H9 (cell line): ENCODE measurements around the gene ATP5PO. TPM values are rescaled to one million over a fixed set of nuclear protein-coding genes. Genes with fewer than 3 reads are reported as not detected.

Source experiments
- DNase-seq: peaks from one replicate; pipeline ENCODE4 v3.0.0-alpha.2; 2017
- H2AFZ ChIP-seq: one replicate; pipeline ENCODE4 v1.6.1; 2013; ENCODE audit warnings: mild to moderate bottlenecking, low read length, control low read depth, moderate library complexity
- H2AK5ac ChIP-seq: 2 replicates; pipeline ENCODE4 v1.6.1; 2013; ENCODE audit warnings: low read length, control low read depth, mixed read lengths; ENCODE audit not compliant: insufficient read length
- H2BK120ac ChIP-seq: one replicate; pipeline ENCODE4 v1.6.1; 2013; ENCODE audit warnings: low read depth, mild to moderate bottlenecking, low read length, control low read depth, inconsistent platforms; ENCODE audit not compliant: poor library complexity, severe bottlenecking
- H2BK12ac ChIP-seq: 2 replicates; pipeline ENCODE4 v1.6.1; 2013; ENCODE audit warnings: low read length, control low read depth, mixed read lengths, low read depth; ENCODE audit not compliant: insufficient read length
- H2BK15ac ChIP-seq: 2 replicates; pipeline ENCODE4 v1.6.1; 2013; ENCODE audit warnings: low read depth, low read length, control low read depth
- H2BK20ac ChIP-seq: one replicate; pipeline ENCODE4 v1.6.1; 2013; ENCODE audit warnings: low read depth, mild to moderate bottlenecking, low read length, control low read depth, inconsistent platforms; ENCODE audit not compliant: poor library complexity, severe bottlenecking
- H2BK5ac ChIP-seq: 2 replicates; pipeline ENCODE4 v1.6.1; 2013; ENCODE audit warnings: low read length, control low read depth, mixed read lengths; ENCODE audit not compliant: insufficient read length
- H3K14ac ChIP-seq: 2 replicates; pipeline ENCODE4 v1.6.1; 2013; ENCODE audit warnings: low read length, control low read depth; ENCODE audit not compliant: insufficient read depth
- H3K18ac ChIP-seq: 2 replicates; pipeline ENCODE4 v1.6.1; 2013; ENCODE audit warnings: low read depth, mild to moderate bottlenecking, mixed read lengths, low read length, control low read depth; ENCODE audit not compliant: insufficient read length
- H3K23ac ChIP-seq: 2 replicates; pipeline ENCODE4 v1.6.1; 2013; ENCODE audit warnings: low read length, control low read depth, mixed read lengths, low read depth; ENCODE audit not compliant: insufficient read length
- H3K23me2 ChIP-seq: 2 replicates; pipeline ENCODE4 v1.6.1; 2013; ENCODE audit warnings: low read depth, mild to moderate bottlenecking, mixed read lengths, low read length, control low read depth; ENCODE audit not compliant: insufficient read length, poor library complexity, severe bottlenecking
- H3K27ac ChIP-seq: 2 replicates; pipeline ENCODE4 v1.5.1; 2013; ENCODE audit warnings: low read length, control low read depth, mixed read lengths, low read depth; ENCODE audit not compliant: insufficient read length
- H3K27me3 ChIP-seq: 2 replicates; pipeline ENCODE4 v1.6.1; 2013; ENCODE audit warnings: low read length, control low read depth, inconsistent platforms; ENCODE audit not compliant: insufficient read depth
- H3K4ac ChIP-seq: 2 replicates; pipeline ENCODE4 v1.6.1; 2013; ENCODE audit warnings: low read depth, mild to moderate bottlenecking, control low read depth, inconsistent platforms, low read length, moderate library complexity
- H3K4me1 ChIP-seq: 2 replicates; pipeline ENCODE4 v1.6.1; 2013; ENCODE audit warnings: low read length, control low read depth, inconsistent platforms; ENCODE audit not compliant: insufficient read depth
- H3K4me2 ChIP-seq: 2 replicates; pipeline ENCODE4 v1.6.1; 2013; ENCODE audit warnings: low read length, control low read depth, mixed read lengths; ENCODE audit not compliant: insufficient read length, insufficient read depth
- H3K56ac ChIP-seq: 2 replicates; pipeline ENCODE4 v1.6.1; 2013; ENCODE audit warnings: low read depth, mild to moderate bottlenecking, mixed read lengths, low read length, control low read depth; ENCODE audit not compliant: insufficient read length
- H3K79me1 ChIP-seq: 2 replicates; pipeline ENCODE4 v1.6.1; 2013; ENCODE audit warnings: low read depth, mild to moderate bottlenecking, moderate library complexity, low read length, control low read depth, inconsistent platforms; ENCODE audit not compliant: insufficient read depth, poor library complexity, severe bottlenecking
- H3K79me2 ChIP-seq: 2 replicates; pipeline ENCODE4 v1.6.1; 2013; ENCODE audit warnings: low read length, control low read depth, inconsistent platforms; ENCODE audit not compliant: insufficient read depth
- H3K9ac ChIP-seq: 2 replicates; pipeline ENCODE4 v1.6.1; 2013; ENCODE audit warnings: low read length, control low read depth, mixed read lengths; ENCODE audit not compliant: insufficient read length; ENCODE audit errors: extremely low read depth
- H3K9me3 ChIP-seq: one replicate; pipeline ENCODE4 v1.6.1; 2013; ENCODE audit warnings: low read depth, low read length, inconsistent platforms; ENCODE audit not compliant: control insufficient read depth
- H3T11ph ChIP-seq: one replicate; pipeline ENCODE4 v1.6.1; 2013; ENCODE audit warnings: mild to moderate bottlenecking, low read length, control low read depth, inconsistent platforms
- H4K20me1 ChIP-seq: one replicate; pipeline ENCODE4 v1.6.1; 2013; ENCODE audit not compliant: control insufficient read depth, insufficient read length, insufficient read depth
- H4K5ac ChIP-seq: 2 replicates; pipeline ENCODE4 v1.6.1; 2013; ENCODE audit warnings: low read depth, mild to moderate bottlenecking, mixed read lengths, low read length, control low read depth; ENCODE audit not compliant: insufficient read length
- H4K8ac ChIP-seq: replicated peaks from 2 replicates; pipeline ENCODE4 v1.6.1; 2013; ENCODE audit warnings: low read length, control low read depth, mixed read lengths, low read depth; ENCODE audit not compliant: insufficient read length
- H4K91ac ChIP-seq: 2 replicates; pipeline ENCODE4 v1.6.1; 2013; ENCODE audit warnings: low read depth, mild to moderate bottlenecking, moderate library complexity, mixed read lengths, low read length, control low read depth; ENCODE audit not compliant: insufficient read length
- H3K27ac Mint-ChIP-seq, 3 experiments: 2 replicates in 2 of 3; 3 replicates in 1 of 3; pipeline ENCODE4 v1.8.0; 2020 to 2021; ENCODE audit warnings: mixed read lengths in 3 of 3, mild to moderate bottlenecking in 1 of 3, moderate library complexity in 1 of 3
- H3K27me3 Mint-ChIP-seq: 2 replicates; pipeline ENCODE4 v1.8.0; 2021; ENCODE audit warnings: low read depth, mild to moderate bottlenecking, moderate library complexity, mixed read lengths
- H3K36me3 Mint-ChIP-seq, 3 experiments: 2 replicates in 2 of 3; 3 replicates in 1 of 3; pipeline ENCODE4 v1.8.0; 2020 to 2021; ENCODE audit warnings: low read depth in 3 of 3, mixed read lengths in 3 of 3; ENCODE audit not compliant: insufficient read depth in 1 of 3
- H3K4me1 Mint-ChIP-seq, 2 experiments: 2 replicates each; pipeline ENCODE4 v1.8.0; 2020; ENCODE audit warnings: mixed read lengths in 2 of 2
- H3K4me3 Mint-ChIP-seq, 2 experiments: 2 replicates in 1 of 2; 3 replicates in 1 of 2; pipeline ENCODE4 v1.8.0; 2020 to 2021; ENCODE audit warnings: mild to moderate bottlenecking in 2 of 2, mixed read lengths in 2 of 2, moderate library complexity in 1 of 2
- H3K9me3 Mint-ChIP-seq, 2 experiments: 2 replicates in 1 of 2; 3 replicates in 1 of 2; pipeline ENCODE4 v1.8.0; 2020; ENCODE audit warnings: mild to moderate bottlenecking in 2 of 2, mixed read lengths in 2 of 2, moderate library complexity in 1 of 2
- WGBS: extraction: QIAGEN DNeasy Blood & Tissue Kit; methylation state at CpG from one replicate; pipeline ENCODE4 v1.1.7; 2013; ENCODE audit warnings: missing lambda C conversion rate, low lambda C conversion rate, mixed read lengths; ENCODE audit not compliant: insufficient read length; ENCODE audit errors: extremely low coverage; 5-methylcytosine and 5-hydroxymethylcytosine counted together
- total RNA-seq: library from RNA; stranded (reverse); gene quantifications from 2 replicates; pipeline ENCODE4 v1.2.1, GENCODE V29; 2021
- TF ChIP-seq, protein P1 (sequence below): fragments of 200-600 bp; sonication (generic); conservative IDR thresholded peaks from 3 replicates; pipeline ENCODE4 v1.8.0; 2021; ENCODE audit warnings: antibody characterized with exemption, mild to moderate bottlenecking

The ATP5PO gene
- total RNA-seq, 1 experiment from 2014 or later, result 275 TPM

DNA sequence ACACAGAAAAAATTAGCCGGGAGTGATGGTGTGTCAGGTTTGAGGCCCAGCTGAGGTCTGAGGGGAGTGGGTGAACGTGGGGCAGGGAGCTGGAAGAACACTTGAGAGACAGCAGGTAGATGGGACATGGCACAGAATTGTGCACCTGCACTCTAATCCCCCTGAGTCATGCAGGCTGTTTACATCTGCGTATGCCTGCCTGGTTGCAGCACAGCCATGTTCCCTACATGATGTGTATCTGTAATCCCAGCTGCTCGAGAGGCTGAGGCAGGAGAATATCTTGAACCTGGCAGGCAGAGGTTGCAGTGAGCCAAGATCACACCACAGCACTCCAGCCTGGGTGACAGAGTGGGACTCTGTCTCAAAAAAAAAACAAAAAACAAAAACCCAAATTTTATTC is 44.8 kb downstream of the ATP5PO start:
- Histone ChIP-seq H3K27me3 (no peaks in the 10 kb centered on the region), H4K91ac (no peak overlapping the region), H3K79me1 (no peaks in the 10 kb centered on the region), H2AFZ (no peak overlapping the region), H4K8ac (no peak overlapping the region), H3K18ac (no peak overlapping the region), H2AK5ac (no peak overlapping the region), H3K4me1 (no peaks in the 10 kb centered on the region), H2BK15ac (no peak overlapping the region), H3K14ac (no peak overlapping the region), H3K23ac (no peak overlapping the region), H3K27ac (no peak overlapping the region), H3K4ac (no peak overlapping the region), H4K20me1 (no peaks in the 10 kb centered on the region), H3K56ac (no peak overlapping the region), H3K23me2 (no peaks in the 10 kb centered on the region), H4K5ac (no peak overlapping the region), H3K4me2 (no peak overlapping the region), H3K9me3 (no peaks in the 10 kb centered on the region), H3T11ph (no peak overlapping the region), H3K79me2 (no peaks in the 10 kb centered on the region), H3K9ac (no peak overlapping the region), H2BK20ac (no peak overlapping the region), H2BK12ac (no peak overlapping the region), H2BK120ac (no peak overlapping the region), H2BK5ac (no peak overlapping the region)
- peaks cover 2 to 3% of the 10 kb centered on the region in 2 experiments; a peak in 2 of 4 replicates for H3K4me1 Mint-ChIP-seq
- H3K27me3 Mint-ChIP-seq, result peaks cover 3% of the 10 kb centered on the region; the same call in 1 of the 2 replicates
- H3K9me3 Mint-ChIP-seq, result peaks cover 0 to 7% of the 10 kb centered on the region in 2 experiments; a peak in 2 of 5 replicates
- no peak overlapping the region for H3K4me3 Mint-ChIP-seq
- H3K27ac Mint-ChIP-seq, result no peak overlapping the region
- WGBS, result no CpG with 5 or more reads among the region's 4 CpGs
- no peak for DNase-seq
- H3K36me3 Mint-ChIP-seq, result peaks cover 0 to 6% (median 0%) of the 10 kb centered on the region in 3 experiments; a peak in 4 of 7 replicates
- TF ChIP-seq, protein P1, sequence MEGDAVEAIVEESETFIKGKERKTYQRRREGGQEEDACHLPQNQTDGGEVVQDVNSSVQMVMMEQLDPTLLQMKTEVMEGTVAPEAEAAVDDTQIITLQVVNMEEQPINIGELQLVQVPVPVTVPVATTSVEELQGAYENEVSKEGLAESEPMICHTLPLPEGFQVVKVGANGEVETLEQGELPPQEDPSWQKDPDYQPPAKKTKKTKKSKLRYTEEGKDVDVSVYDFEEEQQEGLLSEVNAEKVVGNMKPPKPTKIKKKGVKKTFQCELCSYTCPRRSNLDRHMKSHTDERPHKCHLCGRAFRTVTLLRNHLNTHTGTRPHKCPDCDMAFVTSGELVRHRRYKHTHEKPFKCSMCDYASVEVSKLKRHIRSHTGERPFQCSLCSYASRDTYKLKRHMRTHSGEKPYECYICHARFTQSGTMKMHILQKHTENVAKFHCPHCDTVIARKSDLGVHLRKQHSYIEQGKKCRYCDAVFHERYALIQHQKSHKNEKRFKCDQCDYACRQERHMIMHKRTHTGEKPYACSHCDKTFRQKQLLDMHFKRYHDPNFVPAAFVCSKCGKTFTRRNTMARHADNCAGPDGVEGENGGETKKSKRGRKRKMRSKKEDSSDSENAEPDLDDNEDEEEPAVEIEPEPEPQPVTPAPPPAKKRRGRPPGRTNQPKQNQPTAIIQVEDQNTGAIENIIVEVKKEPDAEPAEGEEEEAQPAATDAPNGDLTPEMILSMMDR, result no peak
